CD4-positive, alpha-beta T cell treated with Interferon alpha-2 for 1 hour (primary cell): ENCODE results near the gene ZCRB1.

ENCODE experiments used
- DNase-seq, 2 donors: peaks; one replicate each; pipeline ENCODE4 v3.0.0-alpha.2; 2020 to 2022

Gene ZCRB1

DNA sequence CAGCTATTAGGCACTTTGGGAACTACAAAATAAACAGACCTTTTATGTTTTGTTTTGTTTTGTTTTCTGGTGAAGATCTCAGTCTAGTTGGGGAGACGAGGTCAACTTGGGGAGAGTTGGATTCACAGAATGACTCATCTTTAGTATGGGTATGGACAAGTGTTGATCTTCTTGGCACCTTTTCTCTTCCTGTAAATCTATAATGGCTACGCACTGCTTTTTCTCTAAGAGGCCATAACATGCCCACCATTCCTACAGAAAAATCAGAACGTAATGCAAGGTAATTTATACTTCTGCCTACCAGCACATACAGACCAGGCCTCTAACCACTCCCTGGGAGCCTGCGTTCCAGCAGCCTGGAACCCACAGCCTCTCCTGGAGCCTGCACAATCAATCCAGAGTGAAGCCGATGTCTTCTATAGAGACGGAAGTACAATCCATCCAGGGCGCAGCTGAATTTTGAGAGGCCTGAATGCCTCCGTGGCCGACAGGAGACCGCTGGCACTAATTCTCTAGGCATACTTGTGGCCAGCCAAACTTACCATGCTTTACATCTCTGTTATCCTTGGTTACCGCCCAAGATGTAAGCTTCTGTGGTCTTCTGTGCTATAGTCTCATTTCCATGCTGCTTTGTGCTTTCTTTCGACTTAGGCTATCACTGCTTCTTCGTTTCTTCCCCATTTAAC lies 790 bp upstream of the ZCRB1 start:
- DNase-seq = peak in 1 of 2 donors; percentile 39

DNA sequence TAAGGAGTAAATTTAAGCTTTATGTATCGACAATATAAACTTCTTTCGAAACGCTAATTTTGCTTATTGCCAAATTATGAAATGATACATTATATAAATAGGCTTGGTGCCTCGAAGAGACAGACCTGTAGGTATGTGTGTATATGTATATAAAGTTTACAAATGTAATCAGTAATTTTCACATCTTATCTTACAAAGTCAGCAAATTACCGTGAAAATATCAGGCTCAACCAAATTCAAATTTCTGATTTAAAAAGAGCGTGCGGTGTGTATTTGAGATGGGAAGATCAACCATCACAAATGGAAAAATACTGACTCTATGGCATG lies 605 bp downstream of the ZCRB1 start:
- no peak for DNase-seq

- no peak for DNase-seq
Measured at GRCh38 chr12:42323856-42324255, 2.0 kb downstream of the ZCRB1 start.

GRCh38 chr12:42322567-42322966 lies 3.3 kb downstream of the ZCRB1 start:
- no peak for DNase-seq

DNA sequence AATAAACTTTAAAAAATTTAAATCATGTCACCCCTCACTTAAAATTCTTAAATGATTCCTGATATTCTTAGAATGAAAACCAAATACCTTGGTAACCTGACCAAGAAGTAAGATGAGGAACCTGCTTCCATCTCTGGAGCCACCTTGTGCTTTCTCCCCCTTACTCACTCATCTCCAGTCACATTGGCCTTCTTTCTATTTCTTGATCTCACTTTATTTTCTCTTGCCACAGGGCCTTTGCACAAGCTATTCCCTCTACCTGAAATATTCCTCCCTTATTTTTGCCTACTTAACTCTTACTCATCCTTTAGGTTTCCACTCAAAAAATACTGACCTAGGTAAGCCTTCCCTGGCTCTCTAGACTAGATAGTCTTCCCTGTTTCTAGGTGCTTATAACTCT lies 5.1 kb downstream of the ZCRB1 start:
- DNase-seq = no peak

- no peak for DNase-seq
Measured at GRCh38 chr12:42315108-42315507, 10.8 kb downstream of the ZCRB1 start.

DNA sequence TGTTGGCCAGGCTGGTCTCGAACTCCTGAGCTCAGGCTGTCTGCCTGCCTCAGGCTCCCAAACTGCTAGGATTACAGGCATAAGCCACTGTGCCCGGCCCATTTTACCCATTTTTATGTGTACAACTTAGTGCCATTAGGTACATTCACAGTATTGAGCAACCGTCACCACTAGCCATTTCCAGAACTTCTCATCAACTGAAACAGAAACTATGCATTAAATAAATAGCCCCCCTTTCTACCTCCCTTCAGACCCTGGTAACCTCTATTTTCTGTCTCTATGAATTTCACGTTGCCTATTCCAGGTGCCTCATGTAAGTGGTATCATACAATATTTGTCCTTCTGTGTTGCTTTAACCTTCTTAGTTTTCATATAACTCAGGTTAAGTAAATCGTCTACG lies 15.9 kb downstream of the ZCRB1 start:
- DNase-seq = no peak

DNA sequence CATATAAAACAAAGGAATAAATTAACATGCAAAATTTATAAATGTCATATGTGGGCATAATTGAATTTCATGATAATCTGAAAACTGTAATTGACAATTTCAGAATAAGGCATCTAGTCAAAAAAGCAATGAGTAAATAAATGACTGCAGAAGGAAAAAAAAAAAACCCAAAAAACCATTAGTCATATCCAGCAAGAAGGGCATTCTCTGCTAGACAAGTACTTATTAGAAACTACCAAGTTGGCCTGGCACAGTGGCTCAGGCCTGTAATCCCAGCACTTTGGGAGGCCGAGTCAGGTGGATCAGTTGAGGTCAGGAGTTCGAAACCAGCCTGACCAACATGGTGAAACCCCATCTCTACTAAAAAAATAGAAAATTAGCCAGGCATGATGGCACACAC lies 17.5 kb downstream of the ZCRB1 start:
- DNase-seq = no peak

DNA sequence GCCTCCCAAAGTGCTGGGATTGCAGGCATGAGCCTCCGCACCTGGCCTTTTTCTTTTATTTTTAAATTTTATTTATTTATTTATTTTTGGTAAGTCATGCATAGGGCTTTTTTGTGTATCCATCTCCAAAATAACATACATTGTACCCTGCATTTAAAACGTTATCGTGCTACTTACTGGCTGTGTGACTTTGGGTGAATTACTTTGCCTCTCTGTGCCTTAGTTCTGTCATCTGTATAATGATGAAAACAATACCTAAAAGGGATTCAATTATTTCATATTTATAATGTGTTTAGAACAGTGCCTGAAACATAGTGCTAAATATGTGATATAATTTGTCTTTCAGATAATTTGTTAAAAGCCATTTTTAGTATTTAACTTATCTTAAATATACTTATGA lies 19.6 kb downstream of the ZCRB1 start:
- DNase-seq = no peak

GRCh38 chr12:42299392-42300308 lies 26.2 kb downstream of the ZCRB1 start:
- DNase-seq = peak in 1 of 2 donors; percentile 23

DNA sequence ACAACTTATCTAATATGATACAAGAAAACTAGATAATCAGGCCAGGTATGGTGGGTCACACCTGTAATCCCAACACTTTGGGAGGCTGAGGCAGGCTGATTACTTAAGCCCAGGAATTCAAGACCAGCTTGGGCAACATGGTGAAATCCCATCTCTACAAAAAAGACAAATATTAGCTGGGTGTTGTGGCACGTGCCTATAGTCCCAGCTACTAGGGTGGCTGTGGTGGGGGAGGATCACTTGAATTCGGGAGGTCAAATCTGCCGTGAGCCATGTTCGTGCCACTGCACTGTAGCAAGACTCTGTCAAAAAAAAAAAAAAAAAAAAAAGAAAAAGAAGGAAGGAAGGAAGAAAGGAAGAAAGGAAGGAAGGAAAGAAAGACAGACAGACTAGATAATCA lies 27.0 kb downstream of the ZCRB1 start:
- DNase-seq = no peak

DNA sequence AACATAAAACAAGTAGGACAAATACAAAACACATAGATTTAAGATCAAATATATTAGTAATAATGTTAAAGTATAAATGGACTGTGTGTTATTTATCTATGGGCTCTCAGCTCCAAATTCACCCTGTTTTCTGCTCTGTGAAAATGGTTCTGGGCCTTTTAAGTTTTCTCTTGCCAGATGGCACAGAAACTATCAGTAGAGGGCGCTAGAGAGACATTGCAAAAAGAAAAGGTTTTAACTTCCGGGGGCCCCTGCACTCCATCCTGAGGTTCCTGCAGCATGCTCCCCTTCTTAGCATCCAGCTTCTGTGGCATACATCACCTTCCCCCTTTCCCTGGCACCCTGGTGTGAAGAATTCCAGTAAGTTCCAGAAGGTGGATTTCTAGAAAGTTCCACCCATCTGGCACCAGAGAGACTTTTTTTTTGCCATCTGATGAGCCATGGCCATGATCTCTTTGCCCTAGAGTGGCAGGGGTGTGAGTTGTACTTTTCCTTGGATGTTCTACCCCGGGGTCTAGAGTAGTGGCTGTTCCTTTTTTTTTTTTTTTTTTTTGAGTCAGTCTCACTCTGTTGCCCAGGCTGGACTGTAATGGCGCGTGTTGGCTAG lies 29.3 kb downstream of the ZCRB1 start:
- DNase-seq = peak in 1 of 2 donors; percentile 32

GRCh38 chr12:42291680-42292079 lies 34.2 kb downstream of the ZCRB1 start:
- DNase-seq = no peak

DNA sequence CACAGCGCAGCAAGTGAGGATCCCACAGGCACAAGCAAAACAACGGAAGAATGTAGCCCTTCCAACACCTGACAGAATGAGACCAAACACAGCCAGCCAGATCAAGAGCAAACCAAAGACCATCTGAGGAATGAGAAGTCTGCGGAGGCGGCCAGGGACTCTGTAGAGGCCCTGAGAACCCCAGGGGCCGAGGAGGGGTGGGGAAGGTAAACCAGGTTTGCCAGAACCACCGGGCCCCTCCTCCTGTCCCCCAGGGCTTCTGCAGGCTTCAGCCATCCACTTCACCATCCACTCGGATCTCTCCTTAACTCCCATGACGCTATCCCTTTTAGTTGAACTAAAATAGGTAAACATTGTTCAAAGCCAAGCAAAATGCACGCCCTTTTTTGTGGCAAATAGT lies 37.4 kb downstream of the ZCRB1 start:
- DNase-seq = no peak

DNA sequence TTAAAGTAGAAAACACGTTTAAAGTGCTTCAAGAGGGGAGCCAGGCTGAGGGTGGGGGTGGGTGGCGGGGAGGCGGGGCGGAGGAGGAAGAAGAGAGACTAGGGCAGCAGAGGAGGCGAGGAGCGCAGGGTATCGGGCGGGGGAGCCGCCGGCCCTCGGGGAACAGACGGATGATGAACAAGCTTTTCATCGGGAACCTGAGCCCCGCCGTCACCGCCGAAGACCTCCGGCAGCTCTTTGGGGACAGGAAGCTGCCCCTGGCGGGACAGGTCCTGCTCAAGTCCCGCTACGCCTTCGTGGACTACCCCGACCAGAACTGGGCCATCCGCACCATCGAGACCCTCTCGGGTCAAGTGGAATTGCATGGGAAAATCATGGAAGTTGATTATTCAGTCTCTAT lies 39.2 kb downstream of the ZCRB1 start:
- no peak for DNase-seq

DNA sequence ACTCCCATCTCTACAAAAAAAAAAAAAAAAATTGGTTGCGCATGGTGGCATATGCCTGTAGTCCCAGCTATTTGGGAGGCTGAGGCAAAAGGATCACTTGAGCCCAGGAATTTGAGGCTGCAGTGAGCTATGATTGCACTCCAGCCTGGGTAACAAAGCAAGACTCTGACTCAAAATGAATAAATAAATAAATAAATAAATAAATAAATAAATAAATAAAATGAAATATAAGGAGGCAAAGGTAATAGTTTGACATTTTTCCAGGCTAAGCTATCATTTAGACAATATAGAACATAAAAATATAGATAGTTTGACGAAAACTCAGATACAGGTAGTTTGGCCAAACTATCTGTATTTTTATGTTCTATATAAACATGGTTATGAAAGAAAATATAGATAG lies 40.5 kb downstream of the ZCRB1 start:
- DNase-seq = no peak

DNA sequence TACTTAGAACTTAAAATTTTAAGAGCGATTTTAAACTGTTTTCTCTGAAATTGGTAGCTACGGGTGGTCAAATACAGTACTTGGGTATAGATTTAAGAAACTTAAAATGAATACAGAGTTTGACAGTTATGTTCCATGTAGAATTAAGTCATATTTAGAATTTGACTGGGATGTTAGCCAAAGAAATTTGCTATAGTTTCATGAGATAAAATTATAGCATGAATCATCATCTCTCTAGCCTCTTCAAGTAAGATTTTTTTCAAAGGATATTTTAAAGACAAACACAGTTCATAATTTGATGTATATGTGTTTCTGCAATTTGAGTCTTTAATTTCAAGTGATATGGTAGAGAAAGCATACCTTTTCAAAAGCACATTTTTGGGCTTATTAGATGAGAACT lies 41.0 kb downstream of the ZCRB1 start:
- DNase-seq = no peak

GRCh38 chr12:42284157-42284556 lies 41.7 kb downstream of the ZCRB1 start:
- no peak for DNase-seq

- DNase-seq = no peak
Measured at GRCh38 chr12:42283739-42284138, 42.2 kb downstream of the ZCRB1 start.

- DNase-seq = no peak
Measured at GRCh38 chr12:42282294-42282693, 43.6 kb downstream of the ZCRB1 start.

- DNase-seq = no peak
Measured at GRCh38 chr12:42281844-42282243, 44.0 kb downstream of the ZCRB1 start.

GRCh38 chr12:42281278-42281677 lies 44.6 kb downstream of the ZCRB1 start:
- DNase-seq = no peak

GRCh38 chr12:42278128-42278510 lies 47.8 kb downstream of the ZCRB1 start:
- DNase-seq = no peak
